Glutamatergic neuron (in vitro differentiated cells): Measurements from ENCODE around the gene MX2. TPM values are rescaled to one million over a fixed set of nuclear protein-coding genes. Genes with fewer than 3 reads are reported as not detected.

ENCODE experiments used
- DNase-seq: peaks from one replicate; pipeline ENCODE4 v3.0.0; 2022
- H3K27ac Mint-ChIP-seq: one replicate; pipeline ENCODE4 v1.8.0; 2020; ENCODE audit warnings: mild to moderate bottlenecking, mixed read lengths, inconsistent platforms; ENCODE audit not compliant: unreplicated experiment
- H3K27me3 Mint-ChIP-seq: one replicate; pipeline ENCODE4 v1.8.0; 2020; ENCODE audit warnings: mild to moderate bottlenecking, moderate library complexity, mixed read lengths, inconsistent platforms; ENCODE audit not compliant: unreplicated experiment
- H3K36me3 Mint-ChIP-seq: one replicate; pipeline ENCODE4 v1.8.0; 2020; ENCODE audit warnings: mild to moderate bottlenecking, mixed read lengths, inconsistent platforms; ENCODE audit not compliant: unreplicated experiment
- H3K4me1 Mint-ChIP-seq: one replicate; pipeline ENCODE4 v1.8.0; 2020; ENCODE audit warnings: mild to moderate bottlenecking, low read depth, mixed read lengths, inconsistent platforms; ENCODE audit not compliant: unreplicated experiment
- H3K4me3 Mint-ChIP-seq: one replicate; pipeline ENCODE4 v1.8.0; 2020; ENCODE audit warnings: mild to moderate bottlenecking, mixed read lengths, inconsistent platforms; ENCODE audit not compliant: unreplicated experiment
- H3K9me3 Mint-ChIP-seq: one replicate; pipeline ENCODE4 v1.8.0; 2020; ENCODE audit warnings: mild to moderate bottlenecking, moderate library complexity, mixed read lengths, inconsistent platforms; ENCODE audit not compliant: unreplicated experiment
- CTCF ChIP-seq: fragments of 200-600 bp; sonication (generic); IDR thresholded peaks from one replicate; pipeline ENCODE4 v1.5.0; 2021; ENCODE audit not compliant: partially characterized antibody, unreplicated experiment
- total RNA-seq: library from RNA; stranded (reverse); fragmentation: NEBNext Ultra II Directional; extraction: Animal tissue kit (Norgen Biotek cat#: 25700); gene quantifications from one replicate; pipeline ENCODE4 v1.2.1, GENCODE V29; 2021; ENCODE audit not compliant: unreplicated experiment

The MX2 gene
- total RNA-seq, 1 donor from 2014 or later, result not detected

DNA sequence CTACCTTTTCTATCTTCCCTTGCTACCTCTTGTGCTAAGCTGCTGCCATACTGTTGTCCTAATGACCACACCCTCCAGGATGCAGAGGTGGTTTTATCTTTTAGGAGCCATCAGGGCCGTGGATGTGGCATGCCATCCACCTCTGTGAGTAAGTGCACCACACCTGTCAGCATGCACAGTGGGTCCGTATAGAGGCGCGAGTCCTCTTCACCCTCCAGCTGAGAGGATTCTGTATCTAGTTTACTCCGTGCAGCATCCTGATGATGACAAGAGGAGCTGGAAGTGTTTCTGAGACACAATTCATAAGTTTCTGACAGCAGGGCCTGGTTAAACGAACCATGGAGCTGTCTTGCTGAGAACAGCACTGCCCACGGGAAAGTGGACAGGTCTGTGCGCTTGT, 34.1 kb upstream of the MX2 start:
- H3K27ac Mint-ChIP-seq, result no peak overlapping the region
- no peak for TF ChIP-seq CTCF
- peaks cover 2% of the 10 kb centered on the region for H3K27me3 Mint-ChIP-seq

GRCh38 chr21:41328660-41329607, 32.9 kb upstream of the MX2 start:
- TF ChIP-seq CTCF, result no peak
- no peak overlapping the region for H3K27ac Mint-ChIP-seq
- H3K4me3 Mint-ChIP-seq, result no peak overlapping the region
- H3K36me3 Mint-ChIP-seq, result peaks cover 10% of the 10 kb centered on the region
- DNase-seq, result no peak
- H3K4me1 Mint-ChIP-seq, result no peaks in the 10 kb centered on the region
- peaks cover 2% of the 10 kb centered on the region for H3K9me3 Mint-ChIP-seq
- H3K27me3 Mint-ChIP-seq, result no peaks in the 10 kb centered on the region

More for the DNA sequence above, 34.1 kb upstream of the MX2 start:
- no peaks in the 10 kb centered on the region for H3K36me3 Mint-ChIP-seq
- H3K4me3 Mint-ChIP-seq, result no peak overlapping the region
- H3K4me1 Mint-ChIP-seq, result no peaks in the 10 kb centered on the region
- H3K9me3 Mint-ChIP-seq, result no peaks in the 10 kb centered on the region
- DNase-seq, result no peak

- Mint-ChIP-seq H3K9me3 (peaks cover 4% of the 10 kb centered on the region), H3K36me3 (peaks cover 10% of the 10 kb centered on the region), H3K4me3 (no peak overlapping the region), H3K27me3 (peaks cover 4% of the 10 kb centered on the region), H3K27ac (no peak overlapping the region), H3K4me1 (peaks cover 19% of the 10 kb centered on the region)
- TF ChIP-seq CTCF, result no peak
- no peak for DNase-seq
These were observed 28.1 kb upstream of the MX2 start for GRCh38 chr21:41333752-41334151.

DNA sequence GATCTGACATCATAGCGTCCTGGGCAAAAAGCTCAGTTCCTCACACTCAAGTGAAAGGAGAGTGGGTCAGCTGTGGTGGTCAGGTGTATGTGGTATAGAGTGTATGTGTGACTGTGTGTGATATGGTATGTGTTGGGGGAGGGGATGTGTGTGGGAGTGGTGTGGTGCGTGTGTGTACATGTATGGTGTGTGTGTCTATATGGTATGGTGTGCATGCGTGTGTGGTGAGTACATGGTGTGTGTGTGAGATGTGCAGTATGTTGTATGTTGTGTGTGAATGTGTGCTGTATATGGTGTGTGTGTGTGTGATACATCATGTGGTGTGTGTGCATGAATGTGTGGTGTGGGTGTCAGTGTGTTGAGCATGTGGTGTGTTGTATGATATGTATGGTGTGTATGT, 24.3 kb upstream of the MX2 start:
- peak overlapping the region; percentile 95 for H3K27ac Mint-ChIP-seq
- H3K9me3 Mint-ChIP-seq, result peaks cover 10% of the 10 kb centered on the region
- H3K4me3 Mint-ChIP-seq, result peak overlapping the region; percentile 66
- DNase-seq, result no peak
- H3K27me3 Mint-ChIP-seq, result peaks cover 4% of the 10 kb centered on the region
- peaks cover 25% of the 10 kb centered on the region for H3K4me1 Mint-ChIP-seq
- H3K36me3 Mint-ChIP-seq, result peaks cover 15% of the 10 kb centered on the region
- TF ChIP-seq CTCF, result no peak

DNA sequence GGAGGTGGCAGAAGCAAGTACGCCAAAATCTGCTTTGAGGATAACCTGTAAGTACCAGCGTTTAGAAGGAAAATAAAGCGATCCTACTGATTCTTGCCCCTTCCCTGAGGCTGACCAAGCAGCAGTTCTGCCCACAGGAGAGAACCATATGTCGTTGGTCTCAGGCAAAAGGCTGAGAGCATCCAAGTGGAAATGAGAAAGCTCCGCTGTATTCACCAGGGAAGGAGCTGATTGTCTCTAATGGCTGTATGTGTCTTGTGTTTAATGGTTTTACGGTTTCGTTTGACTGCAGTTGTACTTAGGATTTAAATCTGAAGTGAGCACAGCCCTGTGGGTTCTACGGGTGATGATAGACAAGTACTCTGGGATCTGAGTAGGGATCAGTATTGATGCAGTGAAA, 23.4 kb upstream of the MX2 start:
- Mint-ChIP-seq H3K27ac (peak overlapping the region; percentile 95), H3K4me1 (peaks cover 25% of the 10 kb centered on the region), H3K36me3 (peaks cover 10% of the 10 kb centered on the region), H3K4me3 (peak overlapping the region; percentile 66), H3K27me3 (peaks cover 4% of the 10 kb centered on the region), H3K9me3 (peaks cover 10% of the 10 kb centered on the region)
- peak; percentile 50 for DNase-seq
- TF ChIP-seq CTCF, result no peak
